NCI-H2196 treated with DMSO at 0.1 percent for 48 hours (cell line): Measurements from ENCODE around the gene BIN1.
A peak's percentile ranks its signal among the peaks of the same experiment; 100 is the strongest.

Experiments used
- DNase-seq: peaks from one replicate; lab custom pipeline; 2025; ENCODE audit not compliant: unreplicated experiment; lab: John Stamatoyannopoulos, UW

BIN1 gene

GRCh38 chr2:127058954-127059252 lies 48.1 kb downstream of the BIN1 start:
- no peak for DNase-seq

GRCh38 chr2:127058246-127058953 lies 48.6 kb downstream of the BIN1 start:
- peak; percentile 48 for DNase-seq

DNA sequence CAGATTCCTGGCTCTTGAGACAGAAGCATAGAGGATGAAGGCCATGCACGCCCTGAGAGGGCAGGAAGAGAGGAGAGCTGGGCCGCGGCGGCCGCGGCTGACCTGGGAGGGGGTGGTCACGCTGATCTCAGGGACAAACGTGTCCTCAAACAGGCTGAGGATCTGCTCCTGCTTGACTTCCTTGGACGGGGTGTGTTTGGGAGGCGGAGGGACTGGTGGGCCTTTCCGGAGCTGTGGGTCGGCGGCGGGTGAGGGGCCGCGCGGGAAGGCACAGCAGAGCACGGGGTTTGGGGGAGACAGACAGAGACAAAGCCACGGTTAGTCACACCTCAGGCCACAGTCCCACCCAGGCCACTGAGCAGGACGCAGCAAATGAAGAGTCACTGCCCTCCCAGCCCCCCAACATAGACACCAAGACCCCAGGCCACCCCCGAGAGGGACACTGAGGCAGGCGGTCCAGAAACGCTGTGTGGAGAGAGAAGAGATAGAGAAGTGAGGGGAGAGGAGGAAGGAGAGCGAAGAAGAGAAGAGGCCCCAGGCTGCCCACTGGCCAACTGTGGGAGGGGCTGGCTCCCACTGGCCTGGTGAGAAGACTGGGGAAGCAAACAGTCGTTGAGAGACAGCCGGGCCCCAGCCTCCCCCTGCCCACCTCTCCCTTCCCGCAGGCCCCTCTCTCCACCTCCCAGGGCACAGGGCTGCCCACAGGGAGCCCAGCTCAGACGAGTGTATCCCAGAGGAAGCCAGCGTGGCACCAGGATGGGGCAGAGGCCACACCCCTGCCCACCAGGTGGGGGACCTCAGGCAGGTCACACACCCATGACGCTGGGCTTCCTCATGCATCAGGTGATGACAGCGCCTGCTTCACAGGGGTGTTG lies 49.3 kb downstream of the BIN1 start:
- no peak for DNase-seq

DNA sequence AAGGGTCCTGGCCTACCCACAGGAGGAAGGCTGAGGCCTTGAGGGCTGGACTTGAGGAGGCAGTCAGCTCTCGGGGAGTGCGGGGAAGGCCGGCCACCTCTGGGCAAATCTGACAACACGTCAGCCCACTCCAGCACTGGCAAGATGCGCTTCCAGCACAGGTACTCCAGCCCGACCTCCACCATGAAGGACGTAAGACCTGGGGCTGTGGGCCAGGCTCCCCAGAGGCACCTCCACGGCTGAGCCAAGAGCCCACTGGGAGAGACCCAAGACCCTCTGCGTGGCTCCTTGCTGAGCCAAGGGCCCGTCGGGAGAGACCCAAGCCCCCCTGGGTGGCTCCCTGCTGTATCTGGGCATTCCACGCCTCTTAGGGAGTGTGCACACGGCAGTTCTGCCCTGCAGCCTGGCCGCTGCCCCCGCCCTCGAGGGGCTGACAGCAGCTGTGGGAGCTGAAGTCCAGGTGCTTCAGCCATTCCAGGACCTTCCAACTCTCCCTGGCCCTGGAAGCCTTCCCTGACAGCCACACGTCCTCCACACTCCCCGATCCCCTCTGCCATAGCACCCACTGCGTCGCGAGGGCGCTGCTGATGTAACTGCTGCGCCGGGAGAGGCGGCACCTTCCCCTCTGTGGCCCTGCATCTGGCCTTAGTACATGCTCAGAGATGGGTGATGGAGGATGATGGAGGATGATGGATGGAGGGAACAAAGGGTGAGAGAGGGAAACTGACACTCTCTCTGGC lies 50.2 kb downstream of the BIN1 start:
- no peak for DNase-seq

DNA sequence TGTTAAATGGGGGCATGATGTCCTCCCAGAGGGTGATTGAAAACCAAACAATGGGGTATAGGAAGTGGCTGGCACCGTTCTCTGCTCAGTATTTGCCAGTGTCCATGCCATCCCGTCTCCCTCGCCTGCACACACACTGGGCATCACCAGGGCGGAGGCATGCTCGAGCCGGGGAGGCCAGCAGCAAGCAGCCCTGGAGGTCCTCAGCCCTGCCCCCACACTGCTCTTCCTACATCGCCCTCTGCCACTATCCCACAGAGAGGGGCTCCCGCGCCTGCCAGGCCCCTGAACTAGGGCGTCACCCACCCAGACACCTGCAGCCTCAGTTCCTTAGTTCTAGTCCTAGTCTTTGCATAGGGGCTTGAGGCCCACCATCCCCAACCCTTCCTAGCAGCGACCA lies 50.9 kb downstream of the BIN1 start:
- no peak for DNase-seq

DNA sequence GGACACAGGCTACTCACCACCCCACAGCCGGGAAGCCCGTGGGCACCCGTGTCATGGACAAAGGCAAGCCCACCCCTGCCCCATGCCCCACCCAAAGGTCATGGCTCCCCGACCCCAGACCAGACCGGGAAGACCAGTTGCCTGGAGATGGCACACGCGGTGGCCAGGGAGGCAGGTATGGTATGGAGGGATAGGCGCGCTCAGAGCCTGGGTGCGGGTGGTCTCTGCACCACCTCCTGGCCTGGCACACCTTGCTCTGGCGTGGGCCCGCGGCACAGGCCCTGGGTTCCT lies 51.2 kb downstream of the BIN1 start:
- no peak for DNase-seq

DNA sequence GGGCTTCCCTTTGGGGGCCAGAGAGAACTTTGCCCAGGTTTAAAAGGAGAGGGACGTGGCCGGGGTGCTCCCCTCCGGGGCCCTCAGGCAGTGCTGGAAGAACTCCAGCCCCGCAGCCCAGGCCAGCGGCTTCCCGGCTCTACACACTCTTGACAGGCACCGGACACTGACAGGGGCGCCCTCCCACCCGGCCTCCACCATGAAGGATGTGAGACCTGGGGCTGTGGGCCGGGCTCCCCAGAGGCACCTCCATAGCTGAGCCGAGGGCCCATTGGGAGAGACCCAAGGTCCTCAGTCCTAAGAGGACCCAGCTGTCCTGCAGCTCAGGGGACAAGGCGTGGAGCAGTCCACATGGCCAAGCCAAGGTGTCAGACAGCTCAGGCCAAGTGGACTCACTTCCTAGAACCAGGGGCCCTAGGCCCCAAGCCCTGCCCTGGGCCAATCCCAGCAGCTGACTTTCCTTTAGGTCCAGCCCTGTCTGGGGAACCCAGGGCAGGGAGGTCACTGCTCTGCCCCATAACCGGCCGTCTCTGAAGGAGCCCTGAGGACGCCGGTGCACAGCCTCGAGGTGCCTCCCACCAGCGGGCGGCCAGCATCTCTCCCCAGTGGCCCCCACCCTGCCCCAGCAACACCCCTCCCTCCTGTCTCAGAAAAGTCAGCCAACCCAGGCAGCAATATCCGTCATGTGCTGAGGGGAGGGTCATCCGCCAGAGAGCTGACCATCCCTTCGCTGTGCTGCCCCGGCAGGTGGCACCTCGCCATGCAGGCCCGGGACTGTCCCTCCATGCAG lies 51.8 kb downstream of the BIN1 start:
- DNase-seq: no peak

DNA sequence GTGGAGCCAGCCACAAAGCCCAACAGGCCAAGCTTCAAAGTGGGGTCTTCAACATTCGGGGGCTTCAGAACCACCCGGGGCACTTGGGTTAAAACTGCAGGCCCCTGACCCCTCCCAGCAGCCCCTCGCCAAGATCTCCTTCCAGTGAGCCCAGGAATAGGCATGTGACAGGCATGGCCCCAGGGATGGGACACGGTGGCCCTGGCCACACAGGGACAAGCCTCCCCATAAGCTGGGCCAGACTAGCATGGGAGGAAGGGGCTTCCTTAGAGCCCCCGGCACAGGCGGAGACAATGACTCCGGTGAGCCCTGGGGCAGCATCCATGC lies 52.4 kb downstream of the BIN1 start:
- no peak for DNase-seq

- DNase-seq: no peak
These were observed 53.0 kb downstream of the BIN1 start for GRCh38 chr2:127053731-127054603.

DNA sequence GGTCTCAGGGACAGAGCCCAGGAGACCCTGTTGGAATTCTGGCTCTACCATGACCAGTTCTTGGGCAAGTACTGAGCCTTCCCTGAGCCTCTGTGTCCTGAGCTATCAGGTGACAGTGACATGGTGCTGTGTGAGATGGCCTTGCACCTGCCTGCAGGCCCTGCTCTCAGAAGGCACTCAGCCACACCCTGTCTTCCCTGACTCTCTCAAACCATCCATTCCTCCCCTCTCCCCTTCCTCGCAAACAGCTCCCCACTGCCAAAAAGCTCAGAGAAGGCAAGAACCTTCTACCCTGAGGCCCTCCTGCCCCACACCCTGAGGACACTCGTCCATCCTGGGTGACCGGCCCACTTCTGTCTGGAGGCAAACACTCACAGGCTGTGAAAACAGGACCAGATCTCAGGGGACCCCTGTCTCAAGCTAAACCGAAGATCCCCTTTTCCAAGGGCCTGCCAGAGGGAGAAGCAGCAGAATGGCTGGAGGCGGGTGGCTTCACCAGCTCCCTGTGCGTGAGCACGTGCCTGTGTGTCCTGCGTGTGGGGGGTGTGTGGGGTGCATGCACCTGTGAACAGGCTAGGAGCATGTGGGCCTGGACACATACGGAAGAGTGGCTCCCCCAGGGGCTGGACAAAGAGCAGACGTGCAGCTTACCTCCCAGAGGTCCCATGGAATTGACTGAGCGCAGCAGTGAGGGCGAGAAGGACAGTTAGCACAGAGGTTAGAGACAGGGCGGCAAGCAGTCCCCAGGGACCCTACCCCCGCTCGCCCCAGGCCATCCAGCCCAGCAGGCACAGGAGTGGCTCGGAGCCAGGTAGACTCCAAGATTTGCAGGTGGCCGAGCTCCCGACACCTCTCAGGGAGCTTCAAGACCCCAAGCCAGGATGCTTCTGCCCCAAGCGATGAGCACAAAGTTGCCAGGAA lies 53.9 kb downstream of the BIN1 start:
- no peak for DNase-seq

DNA sequence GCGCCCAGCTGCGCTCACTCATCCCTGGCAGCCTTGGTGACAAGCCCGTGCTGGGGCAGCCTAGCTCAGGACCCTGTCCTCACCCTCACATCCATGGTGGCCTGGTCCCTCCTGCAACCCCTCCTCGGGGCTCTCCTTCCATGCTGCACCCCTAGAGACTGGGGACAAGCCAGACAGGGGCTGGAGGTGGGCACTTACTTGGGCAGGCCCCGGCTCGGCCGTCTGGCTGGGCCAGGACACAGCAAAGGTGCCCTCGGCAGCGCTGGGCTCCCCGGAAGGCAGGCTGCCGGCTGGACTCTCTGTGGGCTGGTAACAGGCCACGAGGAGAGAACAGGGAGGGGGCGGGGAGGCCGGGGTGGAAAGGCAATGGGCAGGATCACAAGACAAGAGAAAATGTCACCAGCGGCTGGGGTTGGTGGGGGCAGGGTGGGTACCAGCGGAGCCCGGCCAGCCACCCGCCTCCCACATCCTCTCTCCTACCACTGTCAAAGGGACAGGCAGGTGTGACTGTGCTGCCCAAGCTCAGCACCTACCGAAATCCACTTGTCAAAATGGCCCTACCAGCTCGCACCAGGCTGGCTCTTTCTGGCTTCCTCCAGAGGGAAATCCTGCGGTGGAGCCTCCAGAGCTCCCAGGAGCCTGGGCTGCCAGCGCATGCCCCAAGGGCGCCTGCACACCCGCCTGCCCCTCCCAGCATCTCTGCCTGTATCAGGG lies 54.7 kb downstream of the BIN1 start:
- no peak for DNase-seq

- no peak for DNase-seq
These were observed 55.6 kb downstream of the BIN1 start for GRCh38 chr2:127051116-127052056.

DNA sequence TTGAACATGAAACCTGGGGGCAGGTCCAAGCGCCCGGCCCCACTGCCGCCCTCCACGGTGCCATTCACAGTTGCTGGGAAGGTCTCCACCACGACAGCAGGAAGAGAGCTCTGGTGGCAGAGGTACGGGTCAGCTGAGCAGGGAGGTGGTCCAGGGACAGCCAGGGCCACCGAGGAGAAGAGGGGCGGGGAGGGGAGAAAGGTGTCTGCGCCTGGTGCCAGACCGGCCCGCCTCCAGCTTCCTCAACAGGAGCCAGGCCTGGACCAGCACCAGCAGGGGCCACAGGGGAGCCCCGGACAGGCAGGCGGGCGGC lies 56.2 kb downstream of the BIN1 start:
- no peak for DNase-seq

GRCh38 chr2:127049927-127050802 lies 56.8 kb downstream of the BIN1 start:
- peak; percentile 52 for DNase-seq

DNA sequence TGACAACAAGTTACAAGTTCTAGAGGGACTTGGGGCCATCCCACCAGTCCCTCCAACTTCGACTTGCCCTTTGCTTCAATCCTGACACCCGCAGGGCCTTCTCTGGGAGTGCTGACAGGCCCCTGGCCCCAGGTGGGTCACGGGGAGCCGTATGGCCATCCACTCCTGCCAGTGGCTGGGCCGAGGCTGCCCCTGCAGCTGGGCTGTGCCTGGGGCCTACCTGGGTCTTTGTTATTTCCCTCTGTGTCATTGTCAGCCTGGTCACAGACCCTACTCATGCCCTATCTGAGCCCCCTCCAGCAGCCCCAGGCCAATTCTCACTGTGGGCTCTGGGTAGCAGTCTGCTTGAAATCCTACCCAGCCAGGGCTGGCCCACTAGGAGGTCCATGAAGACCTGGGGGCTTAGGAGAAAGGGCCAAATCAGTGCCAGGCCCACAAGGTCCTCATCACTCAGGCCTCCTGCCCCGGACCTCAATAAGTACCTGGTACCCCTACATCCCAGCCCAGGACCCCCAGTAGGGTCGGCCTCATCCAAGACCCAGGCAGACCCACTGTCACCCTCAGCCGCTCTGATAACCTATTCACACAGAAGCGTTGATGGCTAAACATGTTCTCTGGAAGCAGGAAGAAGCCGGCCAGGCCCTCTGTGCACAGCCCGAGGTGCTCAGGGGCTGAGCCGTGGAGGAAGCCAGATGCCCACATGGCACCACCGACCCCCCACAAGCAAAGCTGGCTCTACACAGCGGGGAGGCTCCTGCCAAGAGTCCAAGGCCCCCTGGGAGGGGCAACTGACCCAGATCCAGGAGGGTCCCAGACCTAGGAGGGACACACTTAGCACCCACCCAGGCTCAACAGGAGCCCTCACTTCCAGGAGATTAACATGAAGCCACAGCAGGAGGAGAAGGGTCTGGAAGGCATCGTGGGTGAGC lies 57.7 kb downstream of the BIN1 start:
- DNase-seq: no peak

- DNase-seq: no peak
These were observed 58.4 kb downstream of the BIN1 start for GRCh38 chr2:127048618-127048935.
